Kidney (tissue), 14 donors: ENCODE measurements around the gene C9orf50. TPM values are rescaled to one million over a fixed set of nuclear protein-coding genes. Genes with fewer than 3 reads are reported as not detected.
"Not testable (repeated sequence)": the region's sequence is repeated elsewhere in the genome, so short reads cannot be mapped to it uniquely, and the experiment has no call there.

ENCODE experiments used
- DNase-seq, 5 donors: peaks; one replicate each; pipeline ENCODE4 v3.0.0-alpha.2; 2013 to 2020
- FAIRE-seq: peaks from 2 replicates; lab custom pipeline; 2012; peaks lifted over from hg19 to GRCh38; lab: Jason Lieb, UNC
- H3K27ac ChIP-seq, 2 donors: one replicate each; pipeline ENCODE4 v1.7.0; 2013; ENCODE audit warnings: low read depth in 2 of 2, low read length in 2 of 2, inconsistent platforms in 1 of 2
- H3K27me3 ChIP-seq: one replicate; pipeline ENCODE4 v1.7.1; 2013; ENCODE audit warnings: low read length, inconsistent platforms; ENCODE audit not compliant: control insufficient read depth, insufficient read depth
- H3K36me3 ChIP-seq, 3 donors: one replicate each; pipeline versions ENCODE4 v1.7.0 to v1.7.1; 2013; ENCODE audit warnings: low read length in 3 of 3, control low read depth in 1 of 3, inconsistent platforms in 1 of 3; ENCODE audit not compliant: insufficient read depth in 3 of 3, control insufficient read depth in 2 of 3
- H3K4me1 ChIP-seq, 3 donors: one replicate each; pipeline versions ENCODE4 v1.7.0 to v1.7.1; 2013; ENCODE audit warnings: low read length in 3 of 3, inconsistent platforms in 1 of 3, low read depth in 1 of 3; ENCODE audit not compliant: control insufficient read depth in 2 of 3, insufficient read depth in 2 of 3
- H3K4me3 ChIP-seq, 3 donors: one replicate each; pipeline versions ENCODE4 v1.7.0 to v1.8.1; 2013; ENCODE audit warnings: low read length in 3 of 3, control low read depth in 1 of 3, inconsistent platforms in 1 of 3
- H3K9ac ChIP-seq, 3 donors: one replicate each; pipeline versions ENCODE4 v1.7.0 to v1.7.1; 2013; ENCODE audit warnings: low read length in 3 of 3, control low read depth in 1 of 3, inconsistent platforms in 1 of 3
- H3K9me3 ChIP-seq, 3 donors: one replicate each; pipeline versions ENCODE4 v1.7.0 to v1.7.1; 2013; ENCODE audit warnings: low read length in 3 of 3, control low read depth in 1 of 3, inconsistent platforms in 1 of 3; ENCODE audit not compliant: control insufficient read depth in 2 of 3, insufficient read depth in 1 of 3
- CTCF ChIP-seq: IDR thresholded peaks from 3 replicates; pipeline ENCODE4 v1.5.1; 2012; ENCODE audit warnings: mild to moderate bottlenecking, moderate library complexity, borderline replicate concordance; ENCODE audit not compliant: insufficient read depth; ENCODE audit errors: extremely low read depth
- intact Hi-C: fragments of 100-400 bp; cut with DNase I; formaldehyde crosslinking; loops from one replicate; pipeline ENCODE4 v1.11.1; 2022
- polyA plus RNA-seq: library from polyadenylated mRNA; stranded (reverse); fragments of 350-450 nt; fragmentation: Illumina TruSeq; extraction: RNeasy Lipid Tissue Mini Kit (QIAGEN cat#74804); gene quantifications from one replicate; pipeline ENCODE4 v1.2.3, GENCODE V29; 2014; ENCODE audit warnings: low read depth, low replicate concordance; ENCODE audit not compliant: insufficient read depth
- total RNA-seq: library from RNA; stranded (reverse); fragmentation: NEBNext Ultra II Directional; extraction: Animal tissue kit (Norgen Biotek cat#: 25700); gene quantifications from one replicate; pipeline ENCODE4 v1.2.1, GENCODE V29; 2021
- donor health status: control.
- donor health status: control.
- donor health status: control.
- donor health status: control.
- donor health status: control.
- donor health status: DM: yes; HTN: yes; CAD: no.
- donor health status: Normal renal cell carcinoma (clear cell type).

The C9orf50 gene
- total and polyA plus RNA-seq, 2 donors from 2014 or later: 1.1 to 2.8 TPM

GRCh38 chr9:129595311-129595741, 25.6 kb downstream of the C9orf50 start:
- peaks cover 0 to 8% (median 0%) of the 10 kb centered on the region in 3 donors for H3K4me1 ChIP-seq
- TF ChIP-seq CTCF: no peak
- no peak overlapping the region for H3K4me3 ChIP-seq
- H3K27me3 ChIP-seq: no peaks in the 10 kb centered on the region
- H3K9me3 ChIP-seq: no peaks in the 10 kb centered on the region
- no peak overlapping the region for H3K27ac ChIP-seq
- FAIRE-seq (no peak), DNase-seq (peak in 1 of 5 donors; percentile 51)
- H3K9ac ChIP-seq: no peak overlapping the region
- intact Hi-C loops: no loop called here
- no peaks in the 10 kb centered on the region for H3K36me3 ChIP-seq

- Histone ChIP-seq H3K36me3 (no peaks in the 10 kb centered on the region), H3K27me3 (no peaks in the 10 kb centered on the region), H3K9me3 (no peaks in the 10 kb centered on the region), H3K27ac (no peak overlapping the region), H3K4me3 (no peak overlapping the region), H3K9ac (no peak overlapping the region), H3K4me1 (peaks cover 0 to 8% (median 0%) of the 10 kb centered on the region in 3 donors)
- FAIRE-seq (no peak), DNase-seq (no peak)
- intact Hi-C loops: no loop called here
- no peak for TF ChIP-seq CTCF
Measured at GRCh38 chr9:129594632-129595031, 26.3 kb downstream of the C9orf50 start.

GRCh38 chr9:129592790-129593189, 28.1 kb downstream of the C9orf50 start:
- peak in 1 of 5 donors; percentile 47 for DNase-seq
- H3K27me3 ChIP-seq, H3K36me3 ChIP-seq, H3K4me1 ChIP-seq, H3K27ac ChIP-seq, FAIRE-seq, H3K9me3 ChIP-seq, intact Hi-C loops, H3K4me3 ChIP-seq, H3K9ac ChIP-seq: not testable (repeated sequence)

GRCh38 chr9:129591916-129592315, 29.0 kb downstream of the C9orf50 start:
- no peak overlapping the region for H3K4me3 ChIP-seq
- intact Hi-C loops: no loop called here
- no peak for TF ChIP-seq CTCF
- H3K36me3 ChIP-seq: no peaks in the 10 kb centered on the region
- no peaks in the 10 kb centered on the region for H3K4me1 ChIP-seq
- H3K27ac ChIP-seq: no peak overlapping the region
- no peaks in the 10 kb centered on the region for H3K9me3 ChIP-seq
- FAIRE-seq (no peak), DNase-seq (no peak)
- no peaks in the 10 kb centered on the region for H3K27me3 ChIP-seq
- no peak overlapping the region for H3K9ac ChIP-seq
